ENCODE data around the gene SMIM44.
"Not testable (repeated sequence)": the region's sequence is repeated elsewhere in the genome, so short reads cannot be mapped to it uniquely, and the experiment has no call there.

SMIM44 gene

DNA sequence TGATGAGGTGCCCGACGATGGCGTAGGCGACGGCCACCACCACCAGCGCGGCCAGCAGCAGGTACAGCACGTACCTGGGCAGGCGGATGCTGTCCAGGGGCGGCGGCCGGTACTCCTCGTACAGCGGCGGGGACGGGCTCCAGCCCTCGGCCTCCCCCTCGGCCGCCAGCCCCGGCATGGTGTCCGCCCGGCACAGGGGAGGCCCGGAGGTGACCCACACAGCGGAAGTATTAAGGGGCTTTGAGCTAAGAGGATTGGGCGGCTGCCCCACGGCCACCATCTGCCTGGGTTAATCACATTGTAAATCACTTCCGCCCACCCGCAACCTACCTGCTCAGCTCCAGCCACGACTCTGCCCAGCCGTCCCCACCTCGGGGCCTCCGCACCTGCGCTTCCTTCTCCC, at the start of gene SMIM44:
Gene SMIM44, minus strand, starts transcription at position 216 of the 403 bp plus-strand sequence. Its CDS starts 38 bp downstream, at position 178.
- DNase-seq = no peak

DNA sequence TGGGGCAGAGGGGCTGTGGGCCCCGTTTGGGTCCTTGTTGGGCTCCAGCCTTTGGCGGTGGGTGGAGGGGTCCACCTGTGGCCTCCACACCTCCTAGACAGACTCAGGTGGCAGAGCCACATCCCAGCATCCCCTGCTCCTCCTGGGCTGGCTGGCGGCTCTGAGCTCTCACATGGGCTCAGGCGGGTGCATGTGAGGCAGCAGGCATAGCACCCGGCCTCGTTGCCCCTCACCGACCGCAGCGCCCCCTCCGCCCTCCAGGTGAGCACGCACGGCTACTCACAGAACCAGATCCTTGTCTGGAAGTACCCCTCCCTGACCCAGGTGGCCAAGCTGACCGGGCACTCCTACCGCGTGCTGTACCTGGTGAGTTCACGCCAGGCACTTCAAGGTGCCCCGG, 49.8 kb upstream of the SMIM44 start:
- no peak for DNase-seq

DNA sequence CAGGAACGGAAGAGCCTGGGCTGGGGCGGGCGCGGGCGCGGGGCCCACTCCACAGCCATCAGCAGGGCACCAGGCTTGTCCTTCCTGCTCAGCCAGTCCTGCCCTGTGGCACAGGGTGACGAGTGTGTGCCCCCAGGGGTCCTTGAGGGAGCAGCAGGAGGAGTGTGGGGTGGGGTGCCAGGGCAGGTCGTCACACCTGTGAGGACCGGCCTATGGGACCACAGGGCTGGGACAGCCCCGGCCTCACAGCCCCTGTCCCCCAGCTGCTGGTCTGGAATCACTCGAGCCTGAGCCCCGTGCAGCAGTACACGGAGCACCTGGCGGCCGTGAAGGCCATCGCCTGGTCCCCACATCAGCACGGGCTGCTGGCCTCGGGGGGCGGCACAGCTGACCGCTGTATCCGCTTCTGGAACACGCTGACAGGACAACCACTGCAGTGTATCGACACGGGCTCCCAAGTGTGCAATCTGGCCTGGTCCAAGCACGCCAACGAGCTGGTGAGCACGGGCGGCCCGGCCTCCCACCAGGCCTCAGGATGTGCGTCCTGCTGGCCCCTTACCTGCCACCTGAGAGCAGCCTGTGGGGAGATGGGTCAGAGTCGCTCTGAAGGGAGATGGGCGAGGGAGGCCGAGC, 49.0 kb upstream of the SMIM44 start:
- no peak for DNase-seq

DNA sequence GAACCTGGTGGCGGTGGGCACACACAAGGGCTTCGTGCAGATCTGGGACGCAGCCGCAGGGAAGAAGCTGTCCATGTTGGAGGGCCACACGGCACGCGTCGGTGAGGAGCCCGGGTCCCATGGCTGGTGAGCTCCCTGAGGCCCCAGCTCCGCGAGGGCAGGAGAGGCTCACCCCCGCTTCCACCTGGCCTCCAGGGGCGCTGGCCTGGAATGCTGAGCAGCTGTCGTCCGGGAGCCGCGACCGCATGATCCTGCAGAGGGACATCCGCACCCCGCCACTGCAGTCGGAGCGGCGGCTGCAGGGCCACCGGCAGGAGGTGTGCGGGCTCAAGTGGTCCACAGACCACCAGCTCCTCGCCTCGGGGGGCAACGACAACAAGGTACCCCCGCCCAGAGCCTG, 48.5 kb upstream of the SMIM44 start:
- no peak for DNase-seq

DNA sequence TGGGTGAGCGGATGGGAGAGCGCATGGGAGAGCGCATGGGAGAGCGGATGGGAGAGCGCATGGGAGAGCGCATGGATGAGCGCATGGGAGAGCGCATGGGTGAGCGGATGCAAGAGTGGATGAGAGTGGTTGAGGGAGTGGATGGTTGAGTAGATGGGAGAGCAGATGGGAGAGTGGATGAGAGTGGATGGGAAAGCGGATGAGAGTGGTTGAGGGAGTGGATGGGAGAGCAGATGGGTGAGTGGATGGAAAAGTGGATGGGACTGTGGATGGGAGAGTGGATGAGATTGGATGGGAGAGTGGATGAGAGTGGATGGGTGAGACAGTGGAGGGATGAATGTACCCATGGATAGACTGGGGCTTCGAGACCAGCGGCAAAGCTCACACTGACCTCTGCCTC, 47.1 kb upstream of the SMIM44 start:
- no peak for DNase-seq

DNA sequence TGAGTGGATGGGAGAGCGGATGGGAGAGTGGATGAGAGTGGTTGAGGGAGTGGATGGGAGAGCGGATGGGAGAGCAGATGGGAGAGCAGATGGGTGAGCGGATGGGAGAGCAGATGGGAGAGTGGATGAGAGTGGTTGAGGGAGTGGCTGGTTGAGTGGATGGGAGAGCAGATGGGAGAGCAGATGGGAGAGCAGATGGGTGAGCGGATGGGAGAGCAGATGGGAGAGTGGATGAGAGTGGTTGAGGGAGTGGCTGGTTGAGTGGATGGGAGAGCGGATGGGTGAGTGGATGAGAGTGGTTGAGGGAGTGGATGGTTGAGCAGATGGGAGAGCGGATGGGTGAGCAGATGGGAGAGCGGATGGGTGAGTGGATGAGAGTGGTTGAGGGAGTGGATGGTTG, 46.1 kb upstream of the SMIM44 start:
- not testable (repeated sequence) for DNase-seq

DNA sequence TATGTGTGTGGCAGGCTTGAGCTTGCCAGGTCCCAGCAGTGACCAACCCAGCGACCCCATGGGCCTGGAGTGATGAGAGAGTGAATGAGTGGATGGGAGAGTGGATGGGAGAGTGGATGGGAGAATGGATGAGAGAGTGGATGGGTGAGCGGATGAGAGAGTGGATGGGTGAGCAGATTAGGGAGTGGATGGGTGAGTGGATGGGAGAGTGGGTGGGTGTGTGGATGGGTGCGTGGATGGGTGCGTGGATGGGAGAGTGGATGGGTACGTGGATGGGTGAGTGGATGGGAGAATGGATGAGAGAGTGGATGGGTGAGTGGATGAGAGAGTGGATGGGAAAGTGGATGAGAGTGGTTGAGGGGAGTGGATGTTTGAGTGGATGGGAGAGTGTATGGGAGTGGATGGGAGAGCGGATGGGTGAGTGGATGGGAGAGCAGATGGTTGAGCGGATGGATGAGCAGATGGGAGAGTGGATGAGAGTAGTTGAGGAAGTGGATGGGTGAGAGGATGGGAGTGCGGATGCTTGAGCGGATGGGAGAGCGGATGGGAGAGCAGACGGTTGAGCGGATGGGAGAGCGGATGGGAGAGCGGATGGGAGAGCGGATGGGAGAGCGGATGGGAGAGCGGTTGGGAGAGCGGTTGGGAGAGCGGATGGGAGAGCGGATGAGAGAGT, 45.4 kb upstream of the SMIM44 start:
- no peak for DNase-seq

DNA sequence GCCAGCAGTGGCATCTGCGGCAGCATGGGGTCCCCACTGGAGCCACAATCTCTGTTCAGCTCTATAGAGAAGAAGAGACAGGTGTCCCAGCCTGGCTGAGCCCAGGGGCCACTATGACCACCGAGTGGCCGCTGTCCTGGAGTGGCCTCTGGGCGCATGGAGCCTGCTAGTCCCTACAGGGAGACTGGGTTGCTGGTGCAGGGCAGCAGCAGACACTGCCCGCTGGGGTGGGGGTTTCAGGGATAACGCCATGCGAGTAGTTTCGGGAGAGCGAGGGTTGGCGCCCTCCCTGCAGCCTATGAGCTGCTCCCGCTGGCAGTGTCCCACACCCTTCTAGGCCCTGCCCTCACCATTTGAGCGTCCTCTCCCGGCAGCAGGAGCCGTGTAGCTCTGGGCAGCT, 44.8 kb upstream of the SMIM44 start:
- DNase-seq = no peak

DNA sequence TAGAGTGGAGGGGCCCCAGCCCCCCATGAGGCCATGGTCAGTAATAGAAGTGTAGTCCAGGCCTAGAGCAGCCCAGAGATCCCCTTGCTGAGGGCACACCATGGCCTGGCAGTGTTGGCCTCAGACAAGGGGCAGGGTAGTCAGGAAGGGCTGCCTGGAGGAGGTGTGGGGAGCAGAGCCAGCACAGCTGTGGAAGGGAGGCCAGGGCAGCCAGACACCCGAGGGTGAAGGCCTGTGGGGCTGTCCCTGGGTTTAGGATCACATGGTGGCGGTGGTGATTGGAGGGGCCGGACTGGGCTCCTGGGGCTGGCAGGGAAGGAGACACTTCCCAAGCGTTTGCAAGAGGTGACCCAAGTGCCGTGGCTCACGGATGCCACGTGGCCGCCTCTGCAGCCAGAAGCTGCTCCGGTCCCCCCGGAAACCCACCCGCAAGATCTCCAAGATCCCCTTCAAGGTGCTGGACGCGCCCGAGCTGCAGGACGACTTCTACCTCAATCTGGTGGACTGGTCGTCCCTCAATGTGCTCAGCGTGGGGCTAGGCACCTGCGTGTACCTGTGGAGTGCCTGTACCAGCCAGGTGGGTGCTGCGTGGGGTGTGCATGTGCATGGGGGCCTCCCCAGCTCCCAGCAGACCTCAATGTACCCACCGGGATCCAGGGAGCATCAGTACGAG, 44.1 kb upstream of the SMIM44 start:
- DNase-seq = no peak

DNA sequence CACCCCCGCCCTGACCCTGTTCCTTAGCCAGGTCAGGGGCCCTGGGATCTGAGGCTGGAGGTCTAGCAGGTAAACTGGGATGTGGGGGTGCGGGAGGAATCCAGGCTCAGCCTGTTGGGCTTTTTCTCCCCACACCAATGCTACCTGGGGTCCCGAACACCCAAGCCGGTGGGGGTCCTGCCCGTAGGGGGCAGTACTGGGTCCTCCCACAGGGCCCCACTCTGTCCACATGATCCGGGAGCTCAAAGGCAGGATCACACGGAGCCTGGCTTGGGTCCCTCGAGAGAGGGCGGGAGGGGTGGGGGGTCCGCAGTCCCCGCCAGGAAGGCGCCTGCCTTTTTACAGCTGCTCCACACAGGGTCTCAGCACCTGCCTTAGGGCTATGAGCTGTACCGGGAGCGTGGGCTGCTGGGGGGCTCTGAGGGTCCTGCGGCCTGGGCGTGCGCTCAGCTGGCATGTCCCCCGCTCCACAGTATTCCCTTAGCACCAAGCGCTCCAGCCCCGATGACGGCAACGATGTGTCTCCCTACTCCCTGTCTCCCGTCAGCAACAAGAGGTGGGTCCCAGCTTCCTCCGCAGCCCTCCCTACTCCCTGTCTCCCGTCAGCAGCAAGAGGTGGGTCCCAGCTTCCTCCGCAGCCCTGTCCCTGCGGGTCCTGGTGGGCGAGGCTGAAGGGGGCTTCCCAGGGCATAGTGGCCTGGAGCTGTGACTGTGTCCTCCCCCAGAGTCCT, 43.4 kb upstream of the SMIM44 start:
- no peak for DNase-seq

DNA sequence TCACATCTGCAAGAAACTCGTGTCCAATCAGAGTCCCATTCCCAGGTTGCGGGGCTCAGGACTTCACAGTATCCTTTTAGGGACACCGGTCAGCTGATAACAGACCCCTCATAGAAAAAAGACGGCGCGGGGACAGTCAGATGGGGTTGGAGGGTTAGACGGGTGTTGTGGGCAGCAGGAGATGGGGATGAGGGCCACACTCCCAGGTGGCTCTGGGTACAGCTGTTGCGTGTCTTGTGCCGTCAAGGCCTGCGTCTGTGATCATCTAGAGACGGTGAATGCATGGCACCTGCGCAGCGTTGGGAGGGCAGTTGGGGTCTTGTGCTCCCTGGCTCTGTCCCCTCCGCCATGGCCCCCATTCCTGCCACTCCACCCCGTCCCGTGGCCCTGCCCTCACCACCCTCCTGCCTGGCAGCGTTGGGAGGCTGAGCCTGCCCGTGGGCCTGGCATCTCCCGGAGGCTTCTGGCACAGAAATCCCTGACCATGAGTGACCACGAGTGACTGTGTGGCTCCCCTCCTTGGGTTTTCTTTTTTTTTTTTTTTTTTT, 41.7 kb upstream of the SMIM44 start:
- no peak for DNase-seq

DNA sequence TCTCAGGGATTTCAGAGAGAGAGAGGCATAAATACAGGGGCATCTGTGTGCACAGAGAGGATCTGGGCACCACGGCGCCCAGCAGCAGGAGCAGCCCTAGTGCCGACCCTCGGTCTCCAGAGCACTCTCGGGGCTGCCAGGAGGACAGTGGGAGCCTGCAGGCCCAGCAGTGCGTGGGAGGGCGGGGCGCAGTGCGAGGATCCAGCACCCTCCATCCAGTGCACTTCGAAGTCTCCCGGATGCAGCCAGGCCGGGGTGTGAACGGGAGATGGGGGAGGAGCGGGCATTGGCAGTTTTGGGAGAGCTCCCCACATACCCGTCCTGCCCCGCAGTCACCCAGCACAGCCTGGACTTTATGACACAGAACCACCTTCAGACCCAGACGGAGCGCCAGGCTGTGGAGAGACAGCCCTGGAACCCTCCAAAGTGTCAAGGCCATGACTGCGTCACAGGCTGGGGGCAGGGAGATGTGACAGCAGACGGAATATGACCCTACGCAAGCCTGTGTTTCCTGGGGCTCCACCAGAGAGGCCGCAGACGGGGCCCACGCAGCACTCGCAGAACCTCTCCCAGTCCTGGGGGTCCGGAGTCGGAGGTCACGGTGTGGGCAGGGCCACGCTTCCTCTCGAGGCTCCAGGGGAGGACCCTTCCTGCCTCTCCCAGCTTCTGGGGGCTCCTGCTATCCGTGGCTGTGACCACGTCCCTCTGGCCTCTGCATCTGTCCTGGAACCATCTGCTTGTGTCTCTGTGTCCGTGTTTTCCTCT, 41.0 kb upstream of the SMIM44 start:
- no peak for DNase-seq

DNA sequence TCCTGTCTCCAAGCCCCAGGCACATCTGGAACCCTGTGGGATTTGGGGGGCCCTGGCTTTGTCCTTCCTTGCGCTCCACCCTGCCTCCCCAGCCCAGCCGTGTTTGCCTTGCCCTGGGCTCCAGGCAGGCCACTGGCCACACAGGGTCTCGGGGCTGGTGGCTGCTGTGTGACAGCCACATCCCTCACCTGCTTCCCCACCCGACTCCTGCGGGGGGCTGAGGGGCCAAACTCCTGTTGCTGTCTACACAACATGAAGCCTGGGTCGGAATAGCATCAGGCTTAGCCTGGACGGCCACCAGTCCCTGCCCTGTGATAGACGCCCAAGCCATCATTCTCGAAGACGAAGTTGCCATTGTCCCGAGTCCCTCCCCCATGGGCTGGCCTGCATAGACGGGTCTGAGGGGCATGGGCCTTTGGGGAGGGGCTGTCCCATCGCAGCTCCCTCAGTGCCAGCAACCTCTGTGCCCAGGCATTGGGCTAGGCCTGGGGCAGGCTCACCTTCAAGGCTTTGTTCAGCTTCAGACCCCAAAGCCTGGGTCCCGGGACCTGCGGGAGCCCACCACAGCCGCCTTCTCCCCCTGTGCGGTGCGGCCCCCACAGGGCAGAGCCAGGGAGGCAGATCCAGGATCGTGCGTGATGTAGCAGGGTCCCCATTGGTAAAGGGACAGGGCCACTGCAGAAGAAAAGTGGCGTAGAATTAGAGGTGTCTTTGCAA, 40.3 kb upstream of the SMIM44 start:
- DNase-seq = no peak

DNA sequence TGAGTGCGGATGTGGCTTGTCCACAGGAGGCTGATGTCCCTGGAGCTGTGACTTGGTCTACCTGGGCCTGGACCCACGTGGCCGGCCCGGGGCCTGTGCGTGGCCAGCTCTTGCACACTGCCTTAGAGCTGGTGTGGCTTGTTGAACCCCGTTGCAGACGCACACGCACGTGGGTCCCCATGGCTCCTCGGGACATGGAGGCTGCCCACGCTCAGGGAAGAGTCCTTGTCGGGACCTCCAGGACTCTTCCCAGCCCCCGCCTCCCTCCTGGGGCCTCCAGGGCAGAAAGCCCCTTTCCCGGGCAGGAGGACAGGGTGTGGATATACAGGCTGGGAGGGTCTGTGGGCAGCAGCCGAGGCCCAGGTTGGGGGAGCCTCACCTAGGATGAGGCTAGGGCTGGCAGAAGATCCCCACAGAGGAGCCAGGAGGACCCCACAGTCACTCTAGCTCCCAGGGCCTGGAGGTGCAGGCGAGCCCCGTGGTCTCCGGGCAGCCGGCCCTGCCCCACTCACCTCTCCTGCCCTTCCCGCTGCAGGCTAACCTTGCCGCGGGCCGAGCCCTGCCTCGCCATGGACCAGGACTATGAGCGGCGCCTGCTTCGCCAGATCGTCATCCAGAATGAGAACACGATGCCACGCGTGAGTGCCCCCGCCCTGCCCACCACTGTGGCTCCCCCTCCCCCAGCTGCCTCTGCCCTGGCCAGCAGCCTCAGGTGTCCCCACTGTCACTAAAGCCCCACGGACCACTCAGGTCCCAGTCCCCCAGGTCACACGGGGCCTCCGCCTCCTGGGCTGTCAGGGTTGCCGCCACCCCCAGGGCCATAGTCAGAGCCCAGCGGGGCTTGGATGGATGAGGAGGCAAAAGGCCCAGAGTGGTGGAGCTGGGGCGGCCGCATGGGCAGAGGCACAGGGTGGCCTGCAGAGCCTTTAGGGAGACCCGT, 39.5 kb upstream of the SMIM44 start:
- DNase-seq = no peak

DNA sequence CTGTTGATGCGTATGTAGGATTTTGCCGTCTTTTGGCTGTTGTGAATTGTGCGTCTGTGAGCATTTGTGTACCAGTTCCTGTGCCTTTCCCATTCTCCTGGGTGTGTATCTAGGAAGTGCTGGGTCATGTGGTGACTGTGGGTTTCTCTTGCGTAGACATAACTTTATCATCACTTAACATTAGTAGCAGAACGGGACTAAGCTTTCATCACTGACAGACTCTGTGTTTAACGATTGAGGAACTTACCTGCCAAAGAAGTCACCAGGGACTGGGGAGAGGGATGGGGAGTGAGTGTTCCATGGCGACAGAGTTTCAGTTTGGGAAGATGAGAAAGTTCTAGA, 37.8 kb upstream of the SMIM44 start:
- no peak for DNase-seq

DNA sequence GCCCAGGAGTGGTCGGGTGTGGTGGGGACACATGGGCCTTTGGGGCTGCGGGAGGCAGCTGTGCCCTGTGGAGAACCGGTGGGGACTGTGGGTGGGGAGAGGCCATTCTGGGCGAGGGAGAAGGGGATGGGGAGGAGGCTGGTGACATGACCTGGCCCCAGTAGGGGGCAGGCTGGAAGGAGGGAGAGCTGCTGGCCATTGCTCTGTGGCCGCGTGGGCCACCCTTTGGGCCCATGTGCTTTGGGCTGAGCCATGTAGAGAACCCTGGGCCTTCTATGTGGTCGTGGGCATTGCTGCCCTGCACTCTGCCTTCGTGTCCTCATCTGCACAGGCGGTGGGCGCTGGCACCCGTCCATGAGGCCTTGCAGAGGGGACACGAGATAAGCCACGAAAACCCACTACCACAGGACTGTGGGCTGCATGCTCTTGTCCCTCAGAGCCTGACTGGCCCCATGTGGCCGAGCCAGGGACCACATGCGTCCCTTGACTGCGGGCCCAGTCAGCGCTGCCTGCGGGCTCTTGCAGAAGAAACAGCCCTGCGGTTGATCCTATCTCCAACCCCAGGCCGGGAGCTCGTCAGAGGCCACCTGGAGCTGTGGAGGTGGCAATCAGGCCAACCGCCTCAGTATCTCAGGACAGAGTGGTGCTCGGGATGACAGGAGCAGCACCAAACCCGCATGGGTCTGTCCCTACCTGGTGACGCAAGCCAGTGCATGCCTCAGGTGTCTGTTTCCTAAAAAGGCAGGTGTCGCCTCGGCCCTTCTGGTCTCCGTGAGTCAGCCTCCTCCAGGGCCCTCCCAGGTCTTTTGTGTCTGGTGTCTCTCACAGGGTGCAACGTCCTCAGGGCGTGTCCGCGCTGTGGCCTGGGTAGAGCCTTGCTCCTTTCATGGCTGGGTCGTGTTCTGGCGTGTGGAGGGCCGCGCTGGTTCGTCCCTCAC, 37.2 kb upstream of the SMIM44 start:
- no peak for DNase-seq

DNA sequence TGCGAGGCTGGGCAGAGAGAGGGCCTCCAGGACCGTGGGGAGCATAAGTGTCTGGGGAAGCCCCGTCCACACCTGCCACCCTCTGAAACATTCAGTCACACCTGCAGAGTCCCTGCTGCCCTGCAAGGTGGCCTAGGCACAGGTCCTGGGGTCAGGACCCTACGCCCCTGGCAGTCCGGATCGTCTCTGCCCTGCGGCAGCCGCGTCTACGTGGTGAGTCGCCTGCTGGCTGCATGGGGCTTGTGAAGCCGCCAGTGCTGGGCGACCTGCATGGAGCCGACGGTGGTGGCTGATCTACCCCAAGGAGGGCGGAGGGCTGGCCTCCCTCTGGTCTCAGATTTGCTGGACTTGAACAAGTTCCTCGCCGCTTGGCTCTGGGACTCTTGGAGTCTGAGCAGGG, 35.9 kb upstream of the SMIM44 start:
- DNase-seq = no peak

DNA sequence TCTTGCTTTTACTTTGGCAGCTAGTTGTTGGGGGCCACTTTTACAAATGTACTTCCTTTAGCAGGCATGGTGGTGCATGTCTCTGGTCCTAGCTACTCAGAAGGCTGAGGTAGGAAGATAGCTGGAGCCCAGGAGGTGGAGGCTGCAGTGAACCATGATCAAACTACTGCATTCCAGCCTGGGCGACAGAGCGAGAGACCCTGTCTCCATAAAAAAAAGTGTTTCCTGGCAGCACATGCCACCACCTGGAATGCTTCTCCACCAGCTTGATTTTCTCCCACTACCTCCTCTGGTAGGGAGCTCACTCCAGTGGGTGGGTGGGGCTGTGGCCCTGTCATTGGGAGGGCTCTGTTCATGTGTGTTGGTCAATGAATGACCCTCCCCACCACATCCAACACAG, 35.4 kb upstream of the SMIM44 start:
- DNase-seq = no peak

DNA sequence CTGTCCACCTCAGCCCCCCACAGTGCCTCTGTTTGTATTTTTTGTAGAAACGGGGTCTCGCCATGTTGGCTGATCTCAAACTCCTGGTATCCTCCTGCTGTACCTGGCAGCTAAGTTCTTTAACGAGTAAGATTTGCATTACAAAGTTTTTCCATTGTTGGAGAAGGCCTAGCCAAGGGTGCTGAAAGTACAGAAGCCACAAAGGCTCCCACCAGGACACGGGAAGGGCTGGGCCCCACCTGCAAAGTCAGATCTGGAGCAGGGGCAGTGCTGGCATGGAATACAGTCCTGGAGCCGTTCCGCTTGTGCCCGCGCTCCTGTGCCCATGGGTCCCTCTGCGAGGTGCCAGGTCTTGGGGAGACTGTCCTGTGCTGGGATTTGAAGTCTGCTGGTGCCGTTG, 35.0 kb upstream of the SMIM44 start:
- no peak for DNase-seq

DNA sequence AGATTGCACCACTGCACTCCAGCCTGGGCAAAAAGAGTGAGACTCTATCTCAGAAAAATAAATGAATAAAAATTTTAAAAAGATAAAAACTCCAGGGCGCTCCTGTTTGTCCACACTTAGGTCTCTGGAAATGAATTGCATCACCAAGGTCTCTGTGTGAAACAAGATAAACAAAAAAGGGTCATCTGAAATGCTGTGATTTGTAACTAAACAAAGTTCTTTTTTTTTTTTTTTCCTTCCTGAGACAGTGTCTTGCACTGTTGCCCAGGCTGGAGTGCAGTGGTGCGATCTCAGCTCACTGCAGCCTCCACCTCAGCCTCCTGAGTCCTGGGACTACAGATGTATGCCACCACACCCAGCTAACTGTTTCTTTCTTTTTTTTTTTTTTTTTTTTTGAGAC, 34.4 kb upstream of the SMIM44 start:
- no peak for DNase-seq
